ENCODE data around the gene EIF3B.
"Not testable (repeated sequence)": the region's sequence is repeated elsewhere in the genome, so short reads cannot be mapped to it uniquely, and the experiment has no call there.

Gene EIF3B

GRCh38 chr7:2387897-2388636 is 33.4 kb downstream of the EIF3B start:
- Histone ChIP-seq H3K4me3 (no peak overlapping the region), H3K36me3 (replicated peaks) (peaks cover 4% of the 10 kb centered on the region; the same call in 1 of the 2 replicates), H3K4me1 (peaks cover 18% of the 10 kb centered on the region), H3K27me3 (ENCODE audit: low read depth) (no peaks in the 10 kb centered on the region), H3K9me3 (no peaks in the 10 kb centered on the region)
- in situ Hi-C loops (cut with MboI; ENCODE audit: low sequenced_read_pairs): no loop called here
- DNase-seq (ENCODE audit: low spot score in 2 of 2): no peak

DNA sequence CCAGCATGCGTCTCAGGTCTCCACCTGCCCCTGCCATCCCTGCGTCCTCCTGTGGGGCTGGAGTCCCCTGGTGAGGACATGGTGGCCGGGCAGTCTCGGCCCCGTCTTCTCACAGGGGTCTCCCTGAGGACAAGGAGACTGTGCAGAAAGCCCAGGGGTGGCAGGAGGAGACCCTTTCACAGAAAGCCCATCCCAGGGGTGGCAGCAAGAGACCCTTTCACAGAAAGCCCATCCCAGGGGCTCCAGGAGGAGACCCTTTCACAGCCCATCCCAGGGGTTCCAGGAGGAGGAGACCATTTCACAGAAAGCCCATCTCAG is 34.0 kb downstream of the EIF3B start:
- no peak overlapping the region for H3K4me3 ChIP-seq
- in situ Hi-C loops (cut with MboI; ENCODE audit: low sequenced_read_pairs): no loop called here
- DNase-seq (ENCODE audit: low spot score in 2 of 2): no peak
- H3K9me3 ChIP-seq: no peaks in the 10 kb centered on the region
- H3K36me3 ChIP-seq (replicated peaks): no peaks in the 10 kb centered on the region; the same call in 1 of the 2 replicates
- H3K27me3 ChIP-seq (ENCODE audit: low read depth): no peaks in the 10 kb centered on the region
- H3K4me1 ChIP-seq: peaks cover 18% of the 10 kb centered on the region

- H3K27me3 ChIP-seq (ENCODE audit: low read depth); H3K9me3 ChIP-seq; in situ Hi-C loops (cut with MboI; ENCODE audit: low sequenced_read_pairs); H3K4me3 ChIP-seq; DNase-seq (ENCODE audit: low spot score in 2 of 2); H3K36me3 ChIP-seq (replicated peaks): not testable (repeated sequence)
- H3K4me1 ChIP-seq: peaks cover 18% of the 10 kb centered on the region
Observed at GRCh38 chr7:2390020-2390816, 35.6 kb downstream of the EIF3B start.

GRCh38 chr7:2393706-2394105 is 39.1 kb downstream of the EIF3B start:
- peaks cover 9% of the 10 kb centered on the region for H3K4me1 ChIP-seq
- DNase-seq (ENCODE audit: low spot score in 2 of 2): no peak
- H3K36me3 ChIP-seq (replicated peaks): no peaks in the 10 kb centered on the region; the same call in 1 of the 2 replicates
- in situ Hi-C loops (cut with MboI; ENCODE audit: low sequenced_read_pairs): no loop called here
- H3K4me3 ChIP-seq: no peak overlapping the region
- no peaks in the 10 kb centered on the region for H3K27me3 ChIP-seq (ENCODE audit: low read depth)
- H3K9me3 ChIP-seq: no peaks in the 10 kb centered on the region

DNA sequence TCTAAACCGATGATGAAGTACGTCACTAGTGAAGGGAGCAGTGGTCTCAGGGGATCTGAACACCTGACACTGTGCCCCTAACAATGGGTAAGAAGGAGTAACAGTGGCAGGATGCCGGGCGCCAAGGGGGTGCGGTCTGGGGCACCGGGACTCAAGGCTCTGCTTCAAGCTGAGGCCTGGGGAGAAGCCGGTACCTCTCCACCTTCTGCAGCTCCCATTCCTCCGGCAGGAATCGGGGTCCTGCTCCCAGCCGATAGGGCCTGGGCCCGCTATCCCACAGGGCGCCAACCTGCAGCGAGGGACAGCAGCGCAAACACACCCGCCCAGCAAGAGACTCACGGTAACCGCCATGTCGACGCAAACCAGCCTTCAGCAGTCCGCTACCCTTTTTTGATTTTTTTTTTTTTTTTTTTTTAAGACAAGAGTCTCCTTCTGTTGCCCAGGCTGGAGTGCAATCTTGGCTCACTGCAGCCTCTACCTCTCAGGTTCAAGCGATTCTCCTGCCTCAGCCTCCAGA is 40.0 kb downstream of the EIF3B start:
- Histone ChIP-seq H3K4me1 (peaks cover 14% of the 10 kb centered on the region), H3K4me3 (no peak overlapping the region), H3K27me3 (ENCODE audit: low read depth) (no peaks in the 10 kb centered on the region), H3K9me3 (no peaks in the 10 kb centered on the region), H3K36me3 (replicated peaks) (no peaks in the 10 kb centered on the region; the same call in 1 of the 2 replicates)
- in situ Hi-C loops (cut with MboI; ENCODE audit: low sequenced_read_pairs): no loop called here
- no peak for DNase-seq (ENCODE audit: low spot score in 2 of 2)

DNA sequence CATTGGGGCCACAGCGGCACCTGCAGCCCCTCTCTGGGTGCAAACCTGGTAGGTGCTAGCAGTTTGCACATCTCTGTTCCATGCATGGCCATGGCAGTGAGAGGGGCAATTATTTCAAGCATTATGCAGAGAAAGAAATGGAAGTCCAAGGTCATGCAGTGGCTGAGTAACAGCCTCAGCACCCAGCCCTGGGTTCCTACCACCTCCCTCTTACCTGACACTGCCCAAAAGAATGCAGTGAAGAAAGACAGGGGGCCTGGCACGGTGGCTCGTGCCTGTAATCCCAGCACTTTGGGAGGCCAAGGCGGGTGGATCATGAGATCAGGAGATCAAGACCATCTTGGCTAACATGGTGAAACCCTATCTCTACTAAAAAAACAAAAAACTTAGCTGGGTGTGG is 43.9 kb downstream of the EIF3B start:
- H3K4me3 ChIP-seq: no peak overlapping the region
- no peak for DNase-seq (ENCODE audit: low spot score in 2 of 2)
- no peaks in the 10 kb centered on the region for H3K9me3 ChIP-seq
- in situ Hi-C loops (cut with MboI; ENCODE audit: low sequenced_read_pairs): no loop called here
- H3K27me3 ChIP-seq (ENCODE audit: low read depth): no peaks in the 10 kb centered on the region
- H3K36me3 ChIP-seq (replicated peaks): no peaks in the 10 kb centered on the region
- H3K4me1 ChIP-seq: peaks cover 14% of the 10 kb centered on the region

GRCh38 chr7:2399848-2400587 is 45.4 kb downstream of the EIF3B start:
- peak; percentile 58 to 72 for DNase-seq (ENCODE audit: low spot score in 2 of 2)
- H3K27me3 ChIP-seq (ENCODE audit: low read depth): no peaks in the 10 kb centered on the region
- H3K9me3 ChIP-seq: no peaks in the 10 kb centered on the region
- peaks cover 20% of the 10 kb centered on the region for H3K4me1 ChIP-seq
- in situ Hi-C loops (cut with MboI; ENCODE audit: low sequenced_read_pairs): no loop called here
- no peaks in the 10 kb centered on the region for H3K36me3 ChIP-seq (replicated peaks)
- H3K4me3 ChIP-seq: no peak overlapping the region

DNA sequence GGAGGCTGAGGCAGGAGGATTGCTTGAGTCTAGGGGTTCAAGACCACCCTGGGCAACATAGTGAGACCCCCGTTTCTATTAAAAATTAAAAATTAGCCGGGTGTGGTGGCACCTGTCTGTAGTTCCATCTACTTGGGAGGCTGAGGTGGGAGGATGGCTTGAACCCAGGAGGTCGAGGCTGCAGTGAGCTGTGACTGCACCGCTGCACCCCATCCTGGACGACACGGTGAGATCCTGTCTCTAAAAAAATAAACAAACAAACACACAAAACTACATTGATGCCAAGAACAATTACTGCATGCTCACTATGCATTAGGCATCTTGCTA is 48.0 kb downstream of the EIF3B start:
- peak overlapping the region; percentile 51 for H3K4me3 ChIP-seq
- H3K27me3 ChIP-seq (ENCODE audit: low read depth): no peaks in the 10 kb centered on the region
- no peaks in the 10 kb centered on the region for H3K9me3 ChIP-seq
- H3K36me3 ChIP-seq (replicated peaks): no peaks in the 10 kb centered on the region
- no peak for DNase-seq (ENCODE audit: low spot score in 2 of 2)
- H3K4me1 ChIP-seq: peaks cover 20% of the 10 kb centered on the region
- in situ Hi-C loops (cut with MboI; ENCODE audit: low sequenced_read_pairs): no loop called here

DNA sequence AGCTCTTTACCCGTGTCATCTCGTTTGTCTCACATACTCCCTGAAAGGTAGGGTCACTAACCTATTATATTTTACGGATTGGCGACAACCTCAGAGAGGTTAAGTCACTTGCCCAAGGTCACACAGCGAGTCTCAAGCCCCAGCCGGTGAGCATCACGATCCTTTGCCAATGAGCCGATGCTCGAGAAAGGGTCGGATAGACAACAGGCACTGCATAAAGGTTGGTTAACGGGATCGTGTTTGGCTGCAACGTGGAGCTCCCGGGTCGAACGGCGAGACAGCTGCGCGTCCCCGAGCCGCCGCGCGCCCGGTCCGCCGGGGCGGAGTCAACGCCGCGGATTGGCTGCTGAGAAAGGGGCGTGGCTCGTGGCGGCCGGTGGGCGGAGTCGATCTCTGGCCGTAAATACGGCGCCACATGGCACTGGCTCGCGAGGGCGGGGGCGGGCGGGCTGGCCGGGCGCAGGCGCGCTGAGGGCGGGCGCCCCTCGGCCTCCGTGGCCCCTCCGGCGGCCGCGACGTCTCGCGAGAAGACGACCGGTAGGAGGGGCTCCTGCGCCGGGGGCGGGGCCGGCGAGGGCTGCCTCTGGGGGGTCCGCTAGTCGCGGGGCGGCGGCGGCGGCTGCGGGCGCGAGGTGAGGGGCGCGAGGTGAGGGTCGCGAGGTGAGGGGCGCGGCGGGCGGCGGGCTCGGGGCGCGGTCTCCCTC is 48.5 kb downstream of the EIF3B start, which contains the start of gene CHST12:
Gene CHST12 (plus strand): TSS at position 598 of the 704 bp plus-strand sequence. CDS start 29,029 bp downstream, outside the sequence.
- Histone ChIP-seq H3K27me3 (ENCODE audit: low read depth) (no peaks in the 10 kb centered on the region), H3K36me3 (replicated peaks) (no peaks in the 10 kb centered on the region), H3K9me3 (no peaks in the 10 kb centered on the region), H3K4me3 (peak within 1 kb of the TSS; percentile 77), H3K4me1 (peaks cover 20% of the 10 kb centered on the region)
- DNase-seq (ENCODE audit: low spot score in 2 of 2): peak; percentile 88 to 97
- in situ Hi-C loops (cut with MboI; ENCODE audit: low sequenced_read_pairs): no loop called here

- Histone ChIP-seq H3K9me3 (no peaks in the 10 kb centered on the region), H3K36me3 (replicated peaks) (no peaks in the 10 kb centered on the region), H3K4me1 (peaks cover 20% of the 10 kb centered on the region), H3K27me3 (ENCODE audit: low read depth) (no peaks in the 10 kb centered on the region), H3K4me3 (peak overlapping the region; percentile 77)
- peak in 1 of 2 experiments; percentile 46 for DNase-seq (ENCODE audit: low spot score in 2 of 2)
- in situ Hi-C loops (cut with MboI; ENCODE audit: low sequenced_read_pairs): no loop called here
Observed at GRCh38 chr7:2403718-2404648, 49.4 kb downstream of the EIF3B start.

DNA sequence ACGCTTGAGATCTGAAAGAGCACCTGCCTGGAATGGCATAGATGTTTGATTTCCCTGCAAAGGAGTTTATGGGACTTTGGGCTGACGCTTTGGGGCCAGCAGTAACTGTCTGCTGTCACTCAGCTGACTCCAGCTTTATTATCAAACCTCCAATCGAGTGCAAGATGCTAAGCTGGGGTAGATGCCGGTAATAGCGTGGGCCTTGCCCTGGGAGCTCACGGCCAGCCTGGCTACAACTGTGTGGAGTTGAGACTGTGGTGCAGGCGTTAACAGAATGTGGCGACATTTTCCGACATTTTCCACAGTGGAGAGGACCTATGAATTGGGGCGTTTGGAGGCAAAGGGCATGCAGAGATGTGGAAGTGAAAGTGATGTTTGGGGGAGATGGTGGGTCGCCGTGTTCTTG is 50.1 kb downstream of the EIF3B start:
- Histone ChIP-seq H3K4me1 (peaks cover 17% of the 10 kb centered on the region), H3K27me3 (ENCODE audit: low read depth) (no peaks in the 10 kb centered on the region), H3K9me3 (no peaks in the 10 kb centered on the region), H3K4me3 (peak overlapping the region; percentile 77), H3K36me3 (replicated peaks) (no peaks in the 10 kb centered on the region)
- no peak for DNase-seq (ENCODE audit: low spot score in 2 of 2)
- in situ Hi-C loops (cut with MboI; ENCODE audit: low sequenced_read_pairs): no loop called here

GRCh38 chr7:2405201-2405600 is 50.6 kb downstream of the EIF3B start:
- in situ Hi-C loops (cut with MboI; ENCODE audit: low sequenced_read_pairs): no loop called here
- H3K36me3 ChIP-seq (replicated peaks): no peaks in the 10 kb centered on the region
- no peaks in the 10 kb centered on the region for H3K27me3 ChIP-seq (ENCODE audit: low read depth)
- no peak overlapping the region for H3K4me3 ChIP-seq
- DNase-seq (ENCODE audit: low spot score in 2 of 2): no peak
- no peaks in the 10 kb centered on the region for H3K9me3 ChIP-seq
- H3K4me1 ChIP-seq: peaks cover 13% of the 10 kb centered on the region

Data from HAP-1 (cell line).